Activated CD4-positive, alpha-beta T cell treated with anti-CD3 and anti-CD28 coated beads for 4 hours (primary cell): ENCODE measurements around the gene KRTAP10-2.

Source experiments
- DNase-seq, 2 donors: peaks; one replicate each; pipeline ENCODE4 v3.0.0-alpha.2; 2020

KRTAP10-2 gene

GRCh38 chr21:44537930-44538911, 13.1 kb downstream of the KRTAP10-2 start:
- DNase-seq: no peak

DNA sequence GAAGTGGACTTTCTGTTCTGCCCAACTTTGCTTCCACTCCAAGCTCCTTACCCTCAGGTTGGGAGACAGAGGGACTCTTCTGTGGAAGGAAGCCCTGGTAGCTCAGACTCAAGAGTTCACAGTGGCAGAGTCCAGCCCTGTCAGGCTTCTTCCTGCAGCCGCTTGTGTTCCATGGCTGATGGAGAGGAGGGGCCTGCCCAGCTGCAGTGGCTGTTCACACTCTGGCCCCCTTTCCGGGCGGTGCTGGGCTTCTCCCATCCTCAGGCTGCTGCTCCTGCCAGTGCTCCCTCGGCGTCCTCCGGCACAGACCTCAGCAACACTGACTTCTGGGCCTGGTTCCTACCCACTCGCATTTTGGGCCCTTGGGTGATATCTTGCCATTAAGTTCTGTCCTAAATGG, 15.3 kb downstream of the KRTAP10-2 start:
- DNase-seq: no peak

DNA sequence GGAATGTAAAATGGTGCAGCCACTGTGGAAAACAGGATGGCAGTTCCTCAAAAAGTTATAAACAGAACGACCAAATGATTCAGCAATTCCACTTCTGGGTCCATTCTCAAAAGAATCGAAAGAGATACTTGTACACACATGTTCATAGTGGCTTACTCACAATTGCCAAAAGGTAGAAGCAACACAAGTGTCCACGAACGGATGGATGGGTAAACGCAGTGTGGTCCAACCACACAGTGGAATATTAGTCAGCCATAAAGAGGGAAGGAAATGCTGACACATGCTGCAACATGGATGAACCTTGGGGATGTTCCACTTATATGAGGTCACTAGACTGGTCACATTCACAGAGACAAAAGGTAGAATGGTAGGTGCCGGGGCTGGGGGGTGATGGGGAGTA, 16.6 kb downstream of the KRTAP10-2 start:
- DNase-seq: no peak

DNA sequence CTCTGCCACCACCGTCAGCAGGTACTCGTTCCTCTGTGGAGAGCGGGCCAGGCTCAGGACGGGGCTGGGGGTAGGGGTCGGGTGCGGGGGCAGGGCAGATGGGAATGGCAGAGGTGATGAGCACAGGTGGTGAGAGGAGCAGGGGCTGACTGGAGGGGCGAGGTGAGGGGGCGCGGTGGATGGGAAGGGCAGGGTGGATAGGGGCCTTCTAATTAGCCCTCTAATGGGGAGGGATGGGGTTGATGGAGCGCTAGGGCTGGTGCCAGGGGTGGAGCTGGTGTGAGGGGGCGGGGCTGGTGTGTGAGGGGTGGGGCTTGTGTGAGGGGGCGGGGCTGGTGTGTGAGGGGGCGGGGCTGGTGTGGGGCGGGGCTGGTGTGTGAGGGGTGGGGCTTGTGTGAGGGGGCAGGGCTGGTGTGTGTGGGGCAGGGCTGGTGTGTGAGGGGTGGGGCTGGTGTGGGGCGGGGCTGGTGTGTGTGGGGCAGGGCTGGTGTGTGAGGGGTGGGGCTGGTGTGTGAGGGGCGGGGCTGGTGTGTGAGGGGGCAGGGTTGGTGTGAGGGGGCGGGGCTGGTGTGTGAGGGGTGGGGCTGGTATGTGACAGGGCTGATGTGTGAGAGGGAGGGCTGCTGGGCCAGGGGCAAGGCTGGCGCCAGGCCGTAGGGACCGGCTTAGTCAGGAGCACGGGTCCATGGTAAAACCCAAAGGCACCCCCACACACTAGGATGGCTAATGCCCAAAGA, 17.2 kb downstream of the KRTAP10-2 start:
- DNase-seq: no peak

- DNase-seq: no peak
Measured at GRCh38 chr21:44533121-44533890, 18.0 kb downstream of the KRTAP10-2 start.

DNA sequence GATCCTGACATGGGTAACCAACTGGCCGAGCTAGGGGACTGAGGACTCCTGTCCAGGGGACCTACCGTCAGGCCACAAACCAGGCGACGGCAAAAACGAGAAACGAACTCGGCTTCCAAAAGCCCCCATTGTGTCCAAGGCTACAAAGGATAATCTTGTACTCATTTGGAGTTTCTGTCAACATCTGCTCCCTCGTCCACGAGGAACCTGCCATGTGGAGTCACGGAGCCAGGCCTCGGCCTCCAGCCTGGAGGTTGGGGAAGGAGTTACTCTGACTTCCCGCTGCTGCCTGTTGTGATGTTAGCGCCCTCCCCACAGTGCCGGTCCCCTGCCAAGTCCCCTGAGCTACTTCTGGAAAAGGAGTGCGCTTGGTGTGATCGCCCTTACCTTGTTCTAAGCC, 18.6 kb downstream of the KRTAP10-2 start:
- DNase-seq: no peak

GRCh38 chr21:44531606-44532564, 19.4 kb downstream of the KRTAP10-2 start:
- DNase-seq: no peak

GRCh38 chr21:44530903-44531605, 20.3 kb downstream of the KRTAP10-2 start:
- no peak for DNase-seq

DNA sequence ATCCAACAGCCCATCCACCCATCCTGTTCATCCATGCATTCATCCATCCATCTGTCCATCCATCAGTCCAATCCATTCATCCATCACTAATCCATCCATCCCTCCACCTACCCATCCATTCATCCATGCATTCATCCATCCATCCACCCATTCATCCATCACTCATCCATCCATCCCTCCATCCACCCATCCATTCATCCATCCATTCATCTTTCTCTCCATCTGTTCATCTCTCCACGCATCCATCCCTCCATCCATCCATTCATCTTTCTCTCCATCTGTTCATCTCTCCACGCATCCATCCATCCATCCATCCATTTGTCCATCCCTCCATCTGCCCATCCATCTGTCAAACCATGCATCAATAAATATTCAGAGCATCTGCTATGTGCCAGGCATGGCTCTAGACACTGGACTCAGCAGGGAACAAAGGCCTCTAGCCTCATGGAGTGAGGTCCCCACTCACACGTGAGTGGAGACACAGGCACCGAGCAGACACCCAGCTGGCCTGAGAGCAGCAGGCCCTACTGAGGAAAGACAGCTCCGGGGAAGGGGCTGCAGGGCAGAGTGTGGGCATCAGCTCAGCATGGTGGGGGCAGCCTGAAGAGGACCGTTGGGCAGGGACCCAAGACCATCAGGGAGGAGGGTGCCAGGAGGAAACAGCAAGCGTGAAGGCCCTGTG, 20.9 kb downstream of the KRTAP10-2 start:
- DNase-seq: no peak

DNA sequence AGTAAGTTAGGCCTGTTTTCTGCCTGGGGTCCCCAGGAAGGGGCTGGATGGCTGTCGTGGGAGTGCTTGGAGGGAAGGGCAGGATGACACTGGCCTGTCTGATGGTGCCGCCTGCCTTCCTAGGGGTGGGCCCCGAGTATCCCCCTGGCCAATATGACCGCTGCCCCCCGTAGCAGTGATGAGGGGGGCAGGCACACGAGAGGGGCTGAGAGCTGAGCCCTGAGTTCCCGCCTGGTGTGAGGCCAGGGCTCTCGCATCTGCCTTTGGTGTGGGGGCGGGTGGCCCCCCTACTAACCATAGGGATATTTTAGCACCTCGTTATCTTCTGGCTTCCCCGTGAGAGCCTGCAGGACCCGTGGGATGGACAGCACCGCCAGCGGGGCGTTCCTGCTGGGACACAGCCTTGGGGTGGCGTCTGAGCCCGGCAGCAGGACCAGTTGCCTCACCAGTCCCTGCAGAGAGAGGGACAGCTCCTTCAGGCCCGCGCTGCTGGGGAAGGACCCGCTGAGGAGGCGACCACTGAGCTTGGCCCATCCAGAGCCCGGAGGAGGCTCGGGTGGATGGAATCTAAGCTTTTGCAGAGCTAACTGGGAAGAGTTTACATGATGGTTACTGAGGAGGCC, 21.7 kb downstream of the KRTAP10-2 start:
- no peak for DNase-seq

DNA sequence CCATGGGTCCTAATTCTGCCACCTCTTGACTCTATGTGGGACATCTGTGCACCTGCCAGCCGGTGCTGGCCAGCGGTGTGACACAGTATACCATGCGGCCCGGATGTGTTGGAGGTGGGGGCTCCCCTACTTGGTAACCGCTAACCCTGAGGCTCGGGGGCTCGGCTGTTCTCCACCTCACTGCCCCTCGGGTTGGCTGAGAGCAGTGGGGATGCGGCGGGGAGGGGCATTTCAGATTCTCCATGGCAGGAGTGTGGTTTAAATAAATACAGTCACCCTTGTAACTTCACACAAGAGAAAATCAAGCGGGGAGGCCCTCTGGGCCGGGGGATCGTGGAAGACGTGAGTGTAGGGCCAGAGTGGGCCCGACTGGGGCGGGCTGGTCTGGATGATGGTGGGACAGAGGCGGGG, 22.3 kb downstream of the KRTAP10-2 start:
- DNase-seq: no peak

DNA sequence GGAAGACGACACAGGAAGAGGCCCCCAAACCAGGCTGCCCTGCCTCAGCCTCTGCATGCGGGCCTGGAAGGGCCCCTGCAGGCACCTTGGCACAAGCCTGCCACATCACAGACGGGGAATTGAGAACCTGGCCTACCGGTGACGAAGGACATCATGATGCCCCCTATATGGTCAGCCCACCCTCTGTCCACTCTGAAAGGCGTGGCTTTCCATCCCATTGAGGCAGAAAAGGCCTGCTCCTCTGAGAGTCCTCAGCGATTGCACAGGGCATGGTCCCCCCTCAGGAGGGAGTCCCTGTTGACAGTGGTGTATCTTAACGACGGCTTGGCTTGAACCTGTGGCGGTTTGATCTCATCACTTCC, 22.7 kb downstream of the KRTAP10-2 start:
- DNase-seq: no peak

- DNase-seq: no peak
Measured at GRCh38 chr21:44527983-44528633, 23.2 kb downstream of the KRTAP10-2 start.

- no peak for DNase-seq
Measured at GRCh38 chr21:44527156-44527982, 23.9 kb downstream of the KRTAP10-2 start.

- no peak for DNase-seq
Measured at GRCh38 chr21:44526096-44526997, 25.0 kb downstream of the KRTAP10-2 start.

DNA sequence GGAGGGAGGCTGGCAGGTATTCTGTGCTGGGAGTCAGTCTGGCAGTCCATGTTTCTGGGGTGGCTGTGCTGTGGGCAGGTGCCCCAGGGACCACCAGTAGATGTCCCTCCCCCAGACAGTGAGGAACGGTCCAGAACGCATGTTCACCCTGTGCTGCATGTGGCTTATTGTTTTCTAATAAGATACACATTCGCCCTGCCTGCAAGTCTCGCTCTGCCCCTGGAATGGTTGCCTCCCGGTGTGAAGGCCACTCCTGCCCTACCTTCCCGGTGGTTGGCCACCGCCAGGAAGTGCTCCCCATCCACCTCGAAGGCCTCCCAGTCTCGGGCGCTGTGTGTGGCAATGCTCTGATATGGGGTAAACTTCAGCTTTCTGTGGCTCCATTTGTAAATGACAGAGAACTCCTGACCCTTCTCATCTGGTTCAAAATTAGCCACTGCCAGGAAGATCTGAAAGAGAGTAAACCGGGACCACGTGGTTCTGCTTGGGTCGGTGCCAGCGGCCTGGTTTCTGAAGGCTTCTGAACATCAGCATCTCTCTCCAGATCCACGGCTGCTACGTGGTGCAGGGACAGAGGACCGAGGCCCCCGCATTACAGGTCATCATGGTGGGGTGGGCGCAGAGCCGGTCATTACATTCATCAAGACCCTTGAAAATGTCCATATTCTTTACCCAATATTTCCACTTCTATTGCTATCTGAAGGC, 25.8 kb downstream of the KRTAP10-2 start:
- DNase-seq: no peak
